SIG-M5 (cell line): ENCODE results near the gene DAZL.
"Not testable (repeated sequence)": the region's sequence is repeated elsewhere in the genome, so short reads cannot be mapped to it uniquely, and the experiment has no call there.

Experiments used
- DNase-seq: peaks from one replicate; lab custom pipeline; 2025; lab: John Stamatoyannopoulos, UW

The DAZL gene, protein sequence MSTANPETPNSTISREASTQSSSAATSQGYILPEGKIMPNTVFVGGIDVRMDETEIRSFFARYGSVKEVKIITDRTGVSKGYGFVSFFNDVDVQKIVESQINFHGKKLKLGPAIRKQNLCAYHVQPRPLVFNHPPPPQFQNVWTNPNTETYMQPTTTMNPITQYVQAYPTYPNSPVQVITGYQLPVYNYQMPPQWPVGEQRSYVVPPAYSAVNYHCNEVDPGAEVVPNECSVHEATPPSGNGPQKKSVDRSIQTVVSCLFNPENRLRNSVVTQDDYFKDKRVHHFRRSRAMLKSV

DNA sequence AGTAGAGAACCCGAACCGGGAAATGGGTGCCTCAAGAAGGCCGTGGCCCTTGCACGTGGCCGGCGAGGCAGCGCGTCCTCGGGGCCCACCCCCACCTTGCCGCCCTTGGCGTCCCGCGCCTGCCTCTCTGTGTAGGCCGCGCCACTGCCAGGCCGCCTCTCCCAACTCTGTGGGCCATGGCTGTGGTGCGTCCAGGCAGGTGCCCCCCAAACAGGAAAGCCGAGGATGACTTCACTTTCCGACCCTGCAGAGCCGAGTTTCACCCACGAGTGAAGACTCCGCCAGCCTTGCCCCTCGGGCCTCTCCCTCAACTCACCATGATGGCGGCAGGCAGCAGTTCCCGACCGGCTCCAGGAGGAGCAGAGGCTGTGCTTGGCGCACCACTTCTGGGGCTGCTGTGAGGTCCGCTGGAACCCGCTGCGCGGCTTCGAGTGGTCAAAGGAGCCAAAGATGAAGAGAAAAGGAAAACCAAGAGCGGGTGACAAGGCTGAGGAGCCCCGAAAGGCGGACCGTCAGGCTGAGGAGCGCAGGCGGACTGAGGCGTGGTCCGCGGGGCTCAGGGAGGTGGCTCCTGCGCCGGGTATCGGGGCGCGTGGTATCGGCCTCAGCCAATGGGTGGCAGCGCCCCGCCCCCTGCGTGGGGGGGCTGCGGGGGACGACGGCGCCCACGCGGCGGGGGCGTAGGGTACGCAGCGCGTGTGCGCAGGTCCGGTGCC, at the start of gene DAZL:
DAZL (minus strand) TSS at position 537 of the 716 bp plus-strand sequence; CDS start at position 319, 218 bp downstream.
- no peak for DNase-seq

DNA sequence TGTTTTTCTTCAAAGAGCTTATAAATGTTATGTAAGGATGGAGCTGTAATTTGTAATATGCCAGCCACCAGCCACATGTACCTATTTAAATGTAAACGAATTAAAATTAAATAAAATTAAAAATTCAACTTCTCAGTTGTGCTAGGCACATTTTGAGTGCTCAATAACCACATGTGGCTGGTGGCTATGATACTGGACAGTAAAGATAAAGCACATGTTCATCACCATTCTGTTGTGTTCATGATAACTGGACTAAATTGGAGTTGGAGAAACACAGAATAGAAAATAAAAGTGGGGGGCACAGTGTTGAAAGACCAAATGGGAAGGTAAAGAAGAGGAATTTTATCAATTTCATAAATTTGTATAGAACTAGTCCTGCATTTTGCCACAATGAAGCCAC, 49.8 kb upstream of the DAZL start:
- no peak for DNase-seq

DNA sequence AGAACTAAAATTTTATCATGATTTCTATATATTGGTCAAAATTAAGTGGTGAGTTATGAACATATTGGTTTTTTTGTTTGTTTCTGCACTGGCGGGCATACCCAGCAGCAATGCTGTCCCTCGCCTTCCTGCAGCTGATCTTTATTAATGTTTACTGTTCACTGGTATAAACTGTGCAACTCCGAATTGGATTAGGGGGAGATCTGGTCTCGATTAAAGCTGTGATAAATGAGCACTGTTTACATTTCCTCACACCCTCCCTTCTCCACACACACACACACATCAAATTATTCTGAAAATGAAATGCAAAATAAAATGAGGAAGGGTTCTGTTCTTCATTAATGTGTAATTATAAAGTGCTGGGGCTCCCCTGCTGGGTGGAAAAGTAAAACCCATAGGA, 48.5 kb upstream of the DAZL start:
- DNase-seq: no peak

DNA sequence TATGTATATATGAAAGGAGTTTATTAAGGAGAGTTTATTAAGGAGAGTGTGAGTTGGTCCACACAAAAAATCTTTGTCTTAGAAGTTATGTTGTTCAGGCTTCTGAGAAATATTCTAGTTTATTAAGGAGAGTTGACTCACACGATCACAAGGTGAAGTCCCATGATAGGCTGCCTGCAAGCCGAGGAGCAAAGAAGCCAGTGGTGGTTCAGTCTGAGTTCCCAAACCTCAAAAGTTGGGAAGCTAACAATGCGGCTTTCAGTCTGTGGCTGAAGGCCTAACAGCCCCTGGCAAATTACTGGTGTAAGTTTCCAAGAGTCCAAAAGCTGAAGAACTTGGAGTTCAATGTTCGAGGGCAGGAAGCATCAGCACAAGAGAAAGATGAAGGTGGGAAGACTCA, 42.4 kb upstream of the DAZL start:
- DNase-seq: no peak

DNA sequence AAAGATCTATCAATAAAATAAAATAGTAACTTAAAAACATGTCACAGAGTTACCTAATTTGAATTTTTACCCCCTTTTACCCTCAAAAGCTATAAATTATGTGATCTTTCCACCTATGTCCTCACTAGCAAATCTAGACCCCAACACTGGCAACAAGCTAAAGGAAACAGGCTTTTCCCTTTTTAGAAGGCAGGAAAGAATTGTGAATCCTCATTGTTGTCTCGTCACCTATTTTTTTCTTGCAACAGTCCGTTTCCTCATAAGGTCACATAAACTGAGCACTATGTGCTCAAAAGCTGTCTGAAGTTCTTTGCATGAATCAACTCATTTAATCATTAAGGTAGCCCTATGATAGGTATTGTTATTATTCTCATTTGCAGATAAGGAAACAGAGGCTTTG, 34.6 kb upstream of the DAZL start:
- DNase-seq: no peak

DNA sequence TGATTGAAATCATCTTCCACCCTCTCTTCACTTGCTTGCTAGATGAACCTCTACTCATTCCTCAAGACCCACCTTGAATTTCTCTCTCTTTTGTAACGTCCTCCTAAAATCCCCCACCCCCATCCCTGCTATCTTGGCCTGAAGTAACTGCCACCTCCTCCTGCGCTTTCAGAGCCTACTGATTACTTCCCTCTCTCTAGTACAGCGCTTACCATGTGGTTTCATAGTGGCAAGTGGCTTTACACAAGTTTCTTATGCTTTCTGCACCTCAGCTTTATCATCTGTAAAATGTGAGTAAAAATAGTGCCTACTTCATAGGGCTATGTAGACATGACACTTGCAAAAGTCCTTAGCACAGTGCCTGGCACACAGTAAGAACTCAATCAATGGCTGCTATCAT, 28.7 kb upstream of the DAZL start:
- no peak for DNase-seq

DNA sequence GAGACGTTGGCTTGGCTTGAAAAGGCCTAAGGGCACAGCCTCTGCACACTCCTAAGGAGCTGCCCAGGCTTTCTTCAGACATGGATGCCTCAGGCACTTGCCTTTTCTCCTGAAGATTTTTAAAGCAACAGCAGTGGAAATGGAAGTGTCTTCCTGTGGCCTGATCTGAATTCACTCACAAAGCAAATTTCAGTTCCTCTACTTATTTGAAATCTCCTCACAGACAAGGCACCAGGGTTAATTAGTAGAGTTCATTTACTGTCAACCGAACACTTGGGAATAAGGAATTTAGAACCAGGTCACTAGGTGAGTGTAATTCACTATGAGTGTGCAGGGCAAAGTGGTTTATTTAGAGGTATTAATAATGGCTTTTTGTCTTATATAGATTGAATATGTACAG, 27.2 kb upstream of the DAZL start:
- DNase-seq: no peak

DNA sequence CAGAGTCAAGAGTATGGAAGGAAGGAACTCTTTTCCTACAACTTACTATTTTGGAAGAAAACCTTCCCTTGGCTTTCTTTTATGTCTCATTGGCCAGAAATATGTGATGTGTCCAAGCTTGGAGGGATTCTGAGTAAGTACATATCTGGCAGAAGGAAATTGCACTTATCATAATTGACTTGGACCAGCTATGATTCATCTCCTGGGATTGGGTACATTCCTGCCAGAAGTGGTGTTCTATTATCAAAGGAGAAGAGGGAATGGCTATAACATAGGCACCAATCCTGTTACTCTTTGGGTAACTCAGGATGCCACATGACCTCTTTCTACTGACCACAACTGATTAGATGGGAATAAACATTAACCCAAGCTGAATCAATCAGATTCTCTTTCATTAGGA, 13.5 kb upstream of the DAZL start:
- DNase-seq: no peak

DNA sequence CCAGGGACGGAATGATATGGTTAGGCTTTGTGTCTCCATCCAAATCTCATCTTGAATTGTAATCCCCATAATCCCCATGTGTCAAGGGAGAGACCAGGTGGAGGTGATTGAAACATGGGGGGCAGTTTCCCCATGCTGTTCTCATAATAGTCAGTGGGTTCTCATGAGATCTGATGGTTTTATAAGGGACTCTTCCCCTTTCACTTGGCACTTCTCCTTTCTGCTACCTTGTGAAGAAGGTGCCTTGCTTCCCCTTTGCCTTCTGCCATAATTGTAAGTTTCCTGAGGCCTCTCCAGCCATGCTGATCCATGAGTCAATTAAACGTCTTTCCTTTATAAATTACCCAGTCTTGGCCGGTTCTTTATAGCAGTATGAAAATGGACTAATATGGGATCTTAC, 11.9 kb upstream of the DAZL start:
- DNase-seq: not testable (repeated sequence)

DNA sequence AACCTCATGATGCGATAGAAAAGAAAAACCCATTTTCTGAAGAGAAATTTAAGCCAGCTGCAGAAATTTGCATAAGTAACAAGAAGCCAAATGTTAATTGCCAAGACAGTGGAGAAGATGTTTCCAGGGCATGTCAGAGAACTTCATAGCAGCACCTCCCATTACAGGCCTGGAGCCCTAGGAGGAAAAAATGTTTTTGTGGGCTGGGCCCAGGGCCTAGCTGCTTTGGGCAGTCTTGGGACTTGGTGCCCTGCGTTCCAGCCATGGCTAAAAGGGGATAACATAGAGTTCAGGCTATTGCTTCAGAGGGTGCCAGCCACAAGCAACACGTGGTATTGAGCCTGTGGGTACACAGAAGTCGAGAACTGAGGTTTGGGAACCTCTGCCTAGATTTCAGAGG, 10.9 kb upstream of the DAZL start:
- DNase-seq: no peak

DNA sequence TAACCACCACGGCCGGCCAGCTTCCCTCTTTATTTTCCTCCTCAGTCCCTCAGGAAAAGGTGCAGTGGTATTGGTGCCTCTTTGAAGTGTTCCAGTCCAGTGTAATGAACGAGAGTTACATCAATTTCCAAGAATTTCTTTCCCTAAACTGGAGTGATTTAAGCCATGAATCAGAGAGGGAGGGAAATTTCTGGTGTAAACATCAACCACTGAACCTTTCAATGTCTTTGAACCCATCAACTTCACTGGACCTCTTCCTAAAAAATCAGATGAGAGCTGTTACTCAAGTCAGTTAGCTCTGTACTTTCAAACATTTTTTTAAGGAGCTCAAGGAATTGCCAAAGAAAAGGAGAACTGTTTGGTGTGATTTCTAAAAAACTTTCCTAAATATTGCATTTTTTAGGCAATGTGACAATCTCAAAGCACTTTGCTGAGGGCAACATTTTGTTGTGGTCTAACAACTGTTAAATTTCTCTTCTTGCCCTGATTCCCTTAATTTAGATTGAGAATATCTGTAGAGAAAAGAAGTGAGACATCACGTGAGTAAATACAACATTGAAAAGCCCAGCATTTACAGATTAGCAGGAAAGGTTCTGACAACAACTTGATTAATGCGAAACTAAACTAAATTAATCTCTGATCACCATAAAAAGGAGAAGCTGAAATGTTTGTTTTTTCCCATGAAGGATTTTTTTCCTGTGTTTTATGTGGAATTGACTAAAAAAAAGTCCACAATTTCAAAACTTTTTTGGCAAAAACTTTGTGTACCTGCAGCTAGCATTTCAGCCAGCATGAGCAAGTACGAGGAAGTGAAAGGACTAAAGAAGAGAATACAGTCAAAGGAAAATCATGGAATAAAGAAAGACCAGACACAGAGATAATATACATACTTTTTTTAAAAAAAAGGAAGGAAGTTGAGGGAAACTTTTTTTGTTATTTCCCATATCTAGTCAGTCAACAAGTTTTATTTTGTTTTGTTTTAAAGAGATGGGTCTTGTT, 9.1 kb upstream of the DAZL start:
- no peak for DNase-seq

DNA sequence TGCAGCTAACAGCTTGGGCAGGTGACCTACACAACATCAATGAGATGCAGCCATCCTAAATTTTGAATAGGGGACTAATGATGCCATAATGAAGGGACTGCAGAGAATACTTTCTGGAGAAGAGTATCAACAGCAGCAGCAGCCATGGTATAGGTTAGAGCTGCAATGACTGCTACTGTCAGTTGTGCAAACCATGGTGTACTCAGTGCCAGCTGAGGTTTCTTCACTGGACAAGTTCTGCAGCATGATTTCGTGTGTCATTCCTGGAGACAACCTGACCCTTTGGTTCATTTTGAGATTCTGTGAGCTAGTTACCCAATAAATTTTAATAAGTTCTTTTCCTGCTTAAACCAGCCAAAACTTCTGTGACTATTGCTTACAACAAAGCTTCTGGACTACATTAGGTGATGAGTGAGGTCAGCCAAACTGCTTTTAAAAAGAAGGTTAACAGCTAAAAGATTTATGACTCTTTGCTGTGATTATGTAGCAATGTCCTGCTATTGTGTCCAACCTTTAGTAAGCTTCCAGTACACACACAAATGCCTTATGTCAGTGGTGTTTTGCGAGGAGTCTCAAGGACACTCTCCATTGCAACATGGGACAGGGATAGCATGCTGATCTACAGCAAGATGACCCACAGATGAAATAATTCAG, 4.8 kb upstream of the DAZL start:
- DNase-seq: no peak

DNA sequence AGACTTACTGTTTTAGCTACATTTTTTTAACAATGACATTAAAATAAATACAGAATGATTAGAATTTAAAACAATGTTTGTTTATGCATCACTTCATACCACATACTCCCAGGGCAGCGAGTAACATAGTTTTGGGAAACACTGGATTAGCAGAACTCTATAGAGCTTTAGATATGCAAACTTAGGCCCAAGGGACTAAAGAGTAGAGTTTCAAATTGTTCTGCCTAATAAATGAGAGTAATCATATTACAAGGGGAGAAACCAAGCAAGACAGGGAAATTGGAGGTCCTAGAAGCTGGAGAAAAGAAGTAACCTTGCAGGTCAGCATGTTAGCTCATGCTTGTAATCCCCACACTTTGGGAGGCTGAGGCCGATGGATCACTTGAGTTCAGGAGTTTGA, 3.6 kb upstream of the DAZL start:
- DNase-seq: no peak

DNA sequence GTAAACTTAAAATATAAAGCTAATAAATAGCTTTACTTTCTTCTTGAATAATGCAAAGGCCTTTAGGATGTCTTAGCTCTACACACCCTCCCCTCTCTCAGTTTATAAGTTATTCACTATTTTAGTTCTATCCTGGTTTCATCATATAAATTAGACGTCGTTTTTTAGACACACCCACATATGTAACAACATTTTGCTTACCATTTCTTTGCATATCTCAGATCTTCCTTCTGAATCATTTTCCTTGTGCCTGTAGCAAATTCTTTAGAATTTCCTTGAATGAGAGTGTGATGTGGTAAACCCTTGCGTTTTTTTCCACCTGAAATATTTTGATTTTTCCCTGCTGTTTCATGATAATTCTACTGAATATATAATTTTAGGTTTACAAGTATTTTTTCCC, 2.5 kb upstream of the DAZL start:
- DNase-seq: no peak

DNA sequence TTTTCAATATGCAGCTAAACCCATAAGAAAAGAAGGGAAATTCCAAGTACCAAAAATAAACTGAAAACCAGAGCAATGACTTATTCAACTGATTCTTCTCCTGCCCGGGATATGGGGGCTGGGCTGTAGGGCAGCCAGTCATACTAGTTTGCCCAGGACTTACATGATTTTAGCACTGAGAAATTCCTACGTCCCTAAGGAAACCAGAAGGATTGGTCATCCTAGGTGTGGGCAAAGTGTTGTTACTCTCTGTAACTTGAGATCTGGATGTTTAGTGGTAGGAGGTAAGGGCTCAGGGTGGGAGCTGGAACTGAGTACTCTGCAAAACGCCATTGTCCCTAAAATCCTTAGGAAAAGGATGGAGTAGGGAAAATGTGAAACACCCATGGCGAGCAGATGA, 1.2 kb upstream of the DAZL start:
- DNase-seq: no peak

DNA sequence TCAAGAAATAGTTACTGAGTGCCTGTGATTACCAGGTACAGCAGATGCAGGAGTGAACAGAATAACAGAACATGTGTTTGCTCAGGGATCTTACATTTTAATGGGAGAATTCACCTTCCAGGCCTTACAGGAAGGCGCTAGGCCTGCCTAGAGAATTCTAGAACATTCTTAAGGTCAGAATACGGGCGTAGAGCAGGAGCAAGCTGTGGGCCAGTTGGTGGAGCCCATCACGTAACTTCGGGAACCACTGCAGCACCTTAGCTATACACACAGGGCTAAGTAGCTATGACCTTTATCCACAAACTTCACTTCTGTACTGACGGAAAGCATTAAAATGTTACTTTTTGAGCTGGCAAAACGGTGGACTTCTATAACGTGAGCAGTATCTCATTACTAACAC, 743 bp upstream of the DAZL start:
- no peak for DNase-seq

DNA sequence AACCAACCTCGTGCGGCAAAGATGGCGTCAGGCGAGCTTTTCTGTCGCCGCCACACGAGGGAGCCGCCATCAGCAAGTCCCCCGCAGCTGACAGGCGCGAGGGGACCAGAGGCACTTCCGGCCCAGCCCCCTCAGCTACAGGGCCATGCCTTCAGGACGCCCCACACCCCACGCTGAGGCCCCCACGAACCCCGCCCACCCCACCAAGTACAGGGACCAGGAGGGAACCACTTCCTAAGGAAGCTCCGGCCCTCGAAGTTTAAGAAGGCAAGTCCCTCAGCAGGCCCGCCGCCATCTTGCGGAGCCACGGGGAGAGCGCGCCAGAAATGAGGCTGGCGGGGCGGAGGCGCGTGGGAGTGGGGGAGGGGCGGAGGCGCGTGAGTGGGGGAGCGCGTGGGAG, 790 bp downstream of the DAZL start:
- DNase-seq: no peak

DNA sequence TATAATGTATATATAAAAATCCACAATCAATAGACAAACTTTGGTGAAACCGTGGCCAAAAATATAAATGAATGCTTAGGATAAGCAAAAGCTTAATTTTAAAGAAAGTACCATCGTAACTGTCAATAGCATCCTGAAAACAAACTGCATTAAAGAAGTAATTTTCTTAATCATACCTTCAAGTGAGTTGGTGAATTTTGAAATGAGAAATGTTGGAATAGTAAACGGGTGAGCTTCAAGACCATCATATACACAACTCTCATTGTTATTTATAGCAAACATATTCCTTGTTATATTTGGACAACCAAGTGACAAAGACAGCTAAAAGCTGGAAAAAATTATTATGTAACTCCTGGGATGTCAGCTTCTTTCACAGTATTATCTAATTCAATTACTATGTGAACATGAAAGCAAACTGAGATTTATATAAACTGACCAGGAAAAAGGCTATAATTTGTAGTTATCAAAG, 3.7 kb downstream of the DAZL start:
- DNase-seq: no peak

DNA sequence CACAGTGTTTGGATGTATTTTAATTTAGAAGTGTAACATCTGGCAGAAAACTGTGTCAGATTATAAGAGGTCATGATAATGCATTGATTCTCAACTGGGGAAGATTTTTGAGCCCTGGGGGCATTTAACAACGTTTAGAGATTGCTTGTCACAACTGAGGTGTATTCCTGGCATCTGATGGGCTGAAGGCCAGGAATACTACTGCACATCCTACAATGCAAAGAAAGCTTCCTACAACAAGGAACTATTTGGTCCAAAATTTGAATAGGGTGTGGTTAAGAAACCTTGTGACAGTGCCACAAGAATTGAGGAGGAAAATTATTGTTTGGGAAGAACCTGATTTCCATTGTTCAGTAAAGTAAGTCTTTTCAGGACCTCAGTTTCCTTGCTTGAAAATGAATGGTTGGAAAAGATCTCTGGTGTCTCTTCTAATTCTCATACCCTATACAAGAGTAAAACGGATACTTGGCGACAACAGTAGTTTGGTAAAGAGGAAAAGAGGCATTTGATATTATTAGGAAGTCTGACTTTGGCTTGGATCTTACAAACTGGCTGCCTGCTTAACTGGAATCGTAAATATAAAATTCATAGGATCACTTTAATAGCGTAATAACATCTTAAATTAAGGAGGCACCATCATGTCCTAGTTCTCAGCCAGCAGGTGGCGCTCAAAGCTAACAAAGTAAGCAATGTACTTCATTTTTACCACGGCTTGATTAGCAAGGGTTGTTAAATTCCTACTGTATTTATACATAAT, 4.3 kb downstream of the DAZL start:
- DNase-seq: no peak

DNA sequence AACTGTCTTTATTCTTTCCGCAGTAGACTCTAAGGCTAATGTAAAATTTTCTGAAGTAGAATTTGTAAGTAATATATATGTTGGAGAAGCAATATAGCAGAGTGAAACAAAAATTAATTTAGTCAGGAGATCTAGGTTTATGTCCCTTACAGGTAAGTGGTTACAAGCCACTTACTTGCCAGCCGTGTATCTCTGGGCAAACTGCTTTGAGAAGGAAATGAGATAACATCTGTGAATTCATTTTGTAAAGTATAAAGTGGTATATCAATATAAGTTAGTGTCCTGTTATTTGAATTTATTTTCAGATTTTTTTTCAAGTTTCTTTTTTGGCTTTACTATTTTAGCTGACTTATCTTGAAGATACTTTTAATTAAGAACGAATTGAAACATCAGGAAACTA, 5.5 kb downstream of the DAZL start:
- no peak for DNase-seq

DNA sequence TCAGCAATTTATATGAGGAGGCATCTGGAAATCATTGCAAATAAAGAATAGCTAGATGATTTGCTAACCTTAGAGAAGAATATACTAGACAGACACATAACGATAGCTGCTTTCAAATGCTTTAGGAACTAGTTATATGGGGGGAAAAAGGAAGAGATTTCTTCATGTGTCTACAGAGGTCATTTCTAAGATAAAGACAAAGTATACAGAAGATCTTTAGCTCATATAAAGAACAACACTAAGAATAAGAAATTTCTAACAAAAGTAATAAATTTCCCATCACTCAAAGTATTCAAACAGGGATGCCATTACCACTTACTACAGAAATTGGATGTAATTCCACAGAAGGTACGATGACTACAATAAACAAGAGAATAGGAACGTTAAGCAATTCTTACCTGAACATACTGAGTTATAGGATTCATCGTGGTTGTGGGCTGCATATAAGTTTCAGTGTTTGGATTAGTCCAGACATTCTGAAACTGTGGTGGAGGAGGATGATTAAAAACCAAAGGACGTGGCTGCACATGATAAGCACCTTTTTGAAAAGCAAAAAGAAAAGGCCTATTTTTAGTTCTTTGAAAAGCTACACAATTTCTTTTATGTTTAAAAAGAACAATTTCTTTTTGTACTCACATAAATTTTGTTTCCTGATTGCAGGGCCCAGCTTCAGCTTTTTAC, 8.7 kb downstream of the DAZL start:
- no peak for DNase-seq
